ENCODE data around the gene PMEPA1.
A peak's percentile ranks its signal among the peaks of the same experiment; 100 is the strongest.
"Not testable (repeated sequence)": the region's sequence is repeated elsewhere in the genome, so short reads cannot be mapped to it uniquely, and the experiment has no call there.

Gene PMEPA1

DNA sequence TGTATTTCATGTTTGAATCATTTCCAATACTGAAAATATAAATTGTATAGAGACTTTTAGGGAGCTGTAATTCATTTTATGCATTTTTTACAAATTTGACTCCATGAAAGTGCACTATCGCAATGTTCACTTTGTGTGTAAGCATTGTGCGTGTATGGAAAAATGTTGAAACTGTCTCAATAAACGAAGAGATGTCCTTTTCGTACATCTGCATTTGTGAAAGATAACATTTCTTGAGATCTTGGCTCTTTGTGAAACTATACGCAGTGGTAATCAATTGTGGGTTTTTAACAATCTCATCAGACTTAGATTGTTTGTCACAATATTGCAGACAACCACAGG, 70.9 kb downstream of the PMEPA1 start:
- H3K4me3 ChIP-seq (ENCODE audit: low read depth, low read length), result no peak overlapping the region
- DNase-seq (ENCODE audit: low read depth), result no peak

DNA sequence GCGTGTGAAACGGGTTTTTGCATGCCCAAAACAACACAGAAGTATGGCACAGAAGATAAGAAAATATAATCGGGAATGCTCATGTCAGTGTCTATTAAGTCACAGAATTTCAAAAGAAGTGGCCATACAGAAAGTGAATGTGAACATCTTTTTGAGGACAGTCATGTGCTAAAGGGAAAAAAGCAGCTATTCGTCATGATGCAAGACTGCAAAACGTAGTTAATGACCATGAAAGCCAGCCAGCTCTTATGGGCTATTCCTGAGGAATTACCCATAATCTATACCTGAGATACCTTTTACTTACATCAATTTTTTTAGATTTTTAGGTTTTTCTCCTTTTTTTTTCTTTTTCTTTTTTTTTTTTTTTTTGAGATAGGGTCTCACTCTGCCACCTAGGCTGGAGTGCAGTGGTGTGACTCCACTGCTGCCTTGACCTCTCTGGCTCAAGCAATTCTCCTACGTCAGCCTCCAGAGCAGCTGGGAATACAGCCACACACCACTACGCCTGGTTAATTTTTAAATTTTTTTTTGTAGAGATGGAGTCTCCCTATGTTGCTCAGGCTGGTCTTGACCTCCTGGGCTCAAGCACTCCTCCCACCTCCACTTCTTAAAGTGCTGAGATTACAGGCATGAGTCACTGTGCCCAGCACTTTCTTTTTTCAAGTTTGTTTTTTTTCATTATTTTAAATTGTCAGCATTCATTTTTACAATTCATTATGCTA, 71.5 kb downstream of the PMEPA1 start:
- no peak overlapping the region for H3K4me3 ChIP-seq (ENCODE audit: low read depth, low read length)
- no peak for DNase-seq (ENCODE audit: low read depth)

DNA sequence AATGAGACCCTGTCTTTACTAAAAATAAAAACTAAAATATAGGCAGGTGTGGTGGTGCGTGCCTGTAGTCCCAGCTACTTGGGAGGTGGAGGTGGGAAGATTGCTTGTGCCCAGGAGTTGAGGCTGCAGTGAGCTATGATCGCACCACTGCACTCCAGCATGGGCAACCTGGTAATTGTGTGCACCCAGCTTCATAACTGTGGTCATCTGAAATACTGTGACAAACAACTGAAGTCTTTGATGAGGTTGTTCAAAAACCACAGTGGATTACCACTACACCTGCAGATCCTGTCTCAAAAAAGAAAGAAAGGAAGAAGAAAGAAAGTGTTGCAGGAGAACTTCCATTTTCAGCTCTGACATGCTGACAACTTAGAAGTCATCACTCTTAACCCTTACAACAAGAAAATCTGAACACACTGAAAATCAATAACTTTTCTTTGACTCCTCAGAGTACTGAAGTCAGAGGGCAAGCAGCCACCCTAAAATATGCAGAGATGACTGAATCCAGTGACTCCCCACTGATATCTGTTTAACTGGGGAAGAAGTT, 75.8 kb downstream of the PMEPA1 start:
- no peak for DNase-seq (ENCODE audit: low read depth)
- no peak overlapping the region for H3K4me3 ChIP-seq (ENCODE audit: low read depth, low read length)

DNA sequence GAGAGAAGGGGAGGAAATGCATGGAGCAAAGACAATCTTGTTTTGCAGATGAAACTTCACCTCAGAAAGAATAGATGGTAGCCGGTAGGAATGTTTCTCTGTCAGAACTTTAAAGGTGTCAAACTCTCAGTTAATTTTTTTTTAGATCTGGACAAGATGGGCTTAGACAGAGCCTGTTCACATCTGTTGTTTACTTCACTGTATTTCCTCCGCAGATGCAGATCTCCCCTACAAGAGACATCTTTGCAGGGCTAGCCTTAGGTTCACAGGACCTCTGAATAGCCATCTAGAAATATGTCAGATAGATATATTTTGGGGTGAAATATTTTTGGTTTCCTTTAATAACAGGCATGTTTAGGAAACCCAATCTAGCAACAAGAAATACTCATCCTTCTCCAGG, 77.5 kb downstream of the PMEPA1 start:
- DNase-seq (ENCODE audit: low read depth), result no peak
- H3K4me3 ChIP-seq (ENCODE audit: low read depth, low read length), result no peak overlapping the region

DNA sequence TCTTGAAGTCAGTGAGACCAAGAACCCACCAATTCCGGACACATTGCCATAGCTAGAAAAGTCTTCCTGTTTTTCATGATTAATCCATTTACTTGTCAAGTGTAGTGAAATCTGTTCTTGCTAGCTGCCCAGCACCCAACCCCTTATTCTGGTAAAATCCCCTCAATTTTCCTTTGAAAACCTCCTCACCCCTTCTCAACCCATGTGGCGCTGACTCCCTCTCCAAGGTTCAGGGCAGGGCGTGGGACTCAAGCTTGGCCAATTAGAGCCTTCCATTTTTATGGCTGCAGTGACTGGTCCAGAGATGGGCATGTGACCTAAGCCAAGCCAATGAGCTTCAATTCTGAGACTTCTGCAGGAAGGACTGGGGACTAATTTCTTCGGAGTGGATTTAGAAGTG, 79.8 kb downstream of the PMEPA1 start:
- H3K4me3 ChIP-seq (ENCODE audit: low read depth, low read length), result no peak overlapping the region
- no peak for DNase-seq (ENCODE audit: low read depth)

DNA sequence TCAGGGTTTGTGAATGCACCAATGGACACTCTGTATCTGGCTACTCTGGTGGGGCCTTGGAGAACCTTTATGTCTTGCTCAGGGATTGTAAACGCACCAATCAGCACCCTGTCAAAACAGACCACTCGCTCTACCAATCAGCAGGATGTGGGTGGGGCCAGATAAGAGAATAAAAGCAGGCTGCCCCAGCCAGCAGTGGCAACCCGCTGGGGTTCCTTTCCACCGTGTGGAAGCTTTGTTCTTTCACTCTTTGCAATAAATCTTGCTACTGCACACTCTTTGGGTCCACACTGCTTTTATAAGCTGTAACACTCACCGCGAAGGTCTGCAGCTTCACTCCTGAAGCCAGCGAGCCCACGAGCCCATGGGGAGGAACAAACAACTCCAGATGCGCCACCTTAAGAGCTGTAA, 80.3 kb downstream of the PMEPA1 start:
- not testable (repeated sequence) for DNase-seq (ENCODE audit: low read depth); H3K4me3 ChIP-seq (ENCODE audit: low read depth, low read length)

DNA sequence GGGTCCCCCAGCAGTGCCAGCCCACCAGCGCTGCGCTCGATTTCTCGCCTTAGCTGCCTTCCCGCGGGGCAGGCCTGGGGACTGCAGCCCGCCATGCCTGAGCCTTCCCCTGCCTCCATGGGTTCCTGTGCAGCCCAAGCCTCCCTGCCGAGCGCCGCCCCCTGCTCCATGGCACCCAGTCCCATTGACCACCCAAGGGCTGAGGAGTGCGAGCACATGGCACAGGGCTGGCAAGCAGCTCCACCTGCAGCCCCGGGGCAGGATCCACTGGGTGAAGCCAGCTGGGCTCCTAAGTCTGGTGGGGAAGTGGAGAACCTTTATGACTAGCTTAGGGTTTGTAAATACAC, 80.9 kb downstream of the PMEPA1 start:
- not testable (repeated sequence) for DNase-seq (ENCODE audit: low read depth); H3K4me3 ChIP-seq (ENCODE audit: low read depth, low read length)

DNA sequence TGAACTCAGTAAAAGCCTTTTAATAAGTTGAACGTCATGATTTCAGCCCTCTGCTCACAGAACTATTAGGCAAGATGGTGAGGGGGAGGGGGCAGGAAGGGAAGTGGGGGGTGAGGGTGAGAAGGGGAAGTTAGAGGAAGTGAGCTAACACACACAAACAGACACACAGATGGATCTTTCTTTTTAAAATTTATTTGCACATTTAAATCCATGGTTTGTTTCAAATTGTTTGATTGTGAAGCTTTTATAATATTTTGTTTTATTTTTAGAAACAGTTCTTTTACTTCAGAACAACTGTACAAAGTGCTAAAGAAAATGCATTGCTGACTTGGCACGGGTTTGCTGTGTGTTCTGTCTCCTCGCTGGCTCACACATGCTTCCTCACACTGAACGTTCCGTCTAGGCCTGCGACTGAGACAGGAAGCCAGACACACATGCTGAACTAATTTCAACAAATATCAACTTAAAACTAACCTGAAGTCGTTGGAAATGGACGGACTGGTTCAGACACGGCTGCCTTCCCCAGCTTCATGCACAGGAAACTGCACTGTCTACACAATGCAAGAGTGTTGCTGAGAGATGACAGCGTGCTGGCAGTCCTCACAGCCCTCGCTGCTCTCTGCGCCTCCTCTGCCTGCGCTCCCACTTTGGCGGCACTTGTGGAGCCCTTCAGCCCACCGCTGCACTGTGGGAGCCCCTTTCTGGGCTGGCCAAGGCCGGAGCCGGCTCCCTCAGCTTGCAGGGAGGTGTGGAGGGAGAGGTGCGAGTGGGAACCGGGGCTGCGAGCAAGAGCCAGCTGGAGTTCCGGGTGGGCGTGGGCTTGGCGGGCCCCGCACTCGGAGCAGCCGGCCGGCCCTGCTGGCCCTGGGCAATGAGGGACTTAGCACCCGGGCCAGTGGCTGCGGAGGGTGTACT, 81.5 kb downstream of the PMEPA1 start:
- DNase-seq (ENCODE audit: low read depth), result peak; percentile 40
- no peak overlapping the region for H3K4me3 ChIP-seq (ENCODE audit: low read depth, low read length)

DNA sequence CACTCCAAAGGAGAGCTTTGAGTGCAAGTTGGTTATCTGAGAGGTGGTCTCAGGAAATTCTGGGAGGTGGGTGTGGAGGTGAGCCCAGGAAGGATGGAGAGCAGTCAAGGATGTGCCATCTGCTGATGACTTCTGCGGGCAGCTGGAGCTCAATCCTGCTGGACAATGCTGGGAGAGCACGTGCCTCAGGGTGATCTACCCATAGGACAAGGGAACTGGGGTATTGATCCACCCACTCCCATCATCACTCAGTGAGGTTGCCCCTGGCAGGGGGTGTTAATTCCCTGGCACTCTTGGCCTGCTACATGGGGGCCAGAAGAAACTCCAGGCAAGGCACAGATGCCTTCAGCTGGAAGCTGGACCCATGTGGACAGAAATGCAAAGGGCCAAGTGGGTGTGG, 82.5 kb downstream of the PMEPA1 start:
- H3K4me3 ChIP-seq (ENCODE audit: low read depth, low read length), result no peak overlapping the region

DNA sequence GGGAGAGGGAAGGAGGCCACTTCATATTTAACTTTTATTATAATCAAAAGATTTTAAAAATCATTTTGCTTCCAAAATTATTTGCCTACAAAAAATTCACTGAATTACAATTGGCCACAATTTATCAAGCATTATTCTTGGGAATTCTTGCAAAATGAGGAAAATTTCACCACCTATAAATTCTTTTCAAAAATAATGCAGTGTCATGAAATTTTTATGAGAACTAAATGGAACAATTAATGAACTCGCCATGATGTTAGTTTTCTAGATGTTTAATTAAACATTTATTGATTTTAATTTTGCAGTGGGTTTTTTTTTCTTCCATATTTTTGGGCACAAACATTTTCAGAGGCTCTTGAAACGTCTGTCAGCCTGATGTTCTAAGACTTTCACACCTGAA, 83.8 kb downstream of the PMEPA1 start:
- no peak for DNase-seq (ENCODE audit: low read depth)
- no peak overlapping the region for H3K4me3 ChIP-seq (ENCODE audit: low read depth, low read length)

More for the DNA sequence above, 82.5 kb downstream of the PMEPA1 start:
- DNase-seq (ENCODE audit: low read depth), result no peak

DNA sequence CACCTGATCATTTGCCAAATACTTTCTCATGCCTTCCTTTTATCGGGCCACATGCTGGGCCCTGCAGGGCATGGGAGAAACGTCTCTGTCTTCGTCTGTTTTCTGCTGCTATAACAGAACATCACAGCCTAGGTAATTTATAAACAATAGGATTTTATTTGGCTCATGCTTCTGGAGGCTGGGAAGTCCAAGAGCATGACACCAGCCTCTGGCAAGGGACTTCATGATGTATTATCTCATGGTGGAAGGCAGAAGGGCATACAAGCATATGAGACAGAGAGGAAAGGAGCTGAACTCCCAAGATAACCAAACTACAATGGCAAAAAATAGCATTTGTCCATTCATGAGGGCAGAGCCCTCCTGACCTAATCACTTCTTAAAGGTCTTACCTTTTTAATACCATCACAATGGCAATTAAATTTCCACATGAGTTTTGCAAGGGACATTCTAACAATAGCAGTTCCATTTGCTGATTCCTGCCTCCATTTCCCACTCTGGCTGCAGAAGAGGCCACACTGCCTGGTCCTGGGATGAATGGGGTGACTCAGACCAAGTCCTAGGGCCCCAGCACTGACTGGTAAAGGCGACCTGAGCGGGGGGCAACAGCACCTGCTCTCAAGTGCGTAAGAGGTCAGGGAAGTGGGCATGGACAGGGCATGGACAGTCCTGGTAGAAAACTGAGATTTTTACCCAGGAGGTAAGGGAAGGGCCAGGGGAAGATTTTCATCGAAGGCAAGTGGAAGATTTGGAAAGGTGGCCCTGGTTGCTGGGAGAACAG, 84.4 kb downstream of the PMEPA1 start:
- DNase-seq (ENCODE audit: low read depth), result no peak
- no peak overlapping the region for H3K4me3 ChIP-seq (ENCODE audit: low read depth, low read length)

DNA sequence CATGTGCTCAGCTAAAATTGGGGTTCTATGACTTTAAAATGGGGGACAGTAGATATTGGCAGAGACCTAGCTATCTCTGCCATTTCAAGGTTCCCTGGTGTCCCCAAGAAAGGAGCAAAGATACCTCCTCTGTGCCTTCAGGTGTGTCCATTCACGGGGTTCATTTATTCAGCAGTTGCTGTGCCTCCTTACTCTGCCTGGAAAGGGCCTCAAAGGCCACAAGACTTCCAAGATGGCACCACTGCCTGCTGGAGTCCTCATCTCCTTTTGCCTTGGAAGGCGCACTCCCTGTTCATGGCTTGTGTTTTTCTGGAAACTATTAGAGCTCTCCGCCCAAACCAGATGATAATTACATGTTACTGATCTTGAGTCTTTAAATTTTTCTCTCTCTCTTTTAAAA, 85.7 kb downstream of the PMEPA1 start:
- no peak for DNase-seq (ENCODE audit: low read depth)
- no peak overlapping the region for H3K4me3 ChIP-seq (ENCODE audit: low read depth, low read length)

DNA sequence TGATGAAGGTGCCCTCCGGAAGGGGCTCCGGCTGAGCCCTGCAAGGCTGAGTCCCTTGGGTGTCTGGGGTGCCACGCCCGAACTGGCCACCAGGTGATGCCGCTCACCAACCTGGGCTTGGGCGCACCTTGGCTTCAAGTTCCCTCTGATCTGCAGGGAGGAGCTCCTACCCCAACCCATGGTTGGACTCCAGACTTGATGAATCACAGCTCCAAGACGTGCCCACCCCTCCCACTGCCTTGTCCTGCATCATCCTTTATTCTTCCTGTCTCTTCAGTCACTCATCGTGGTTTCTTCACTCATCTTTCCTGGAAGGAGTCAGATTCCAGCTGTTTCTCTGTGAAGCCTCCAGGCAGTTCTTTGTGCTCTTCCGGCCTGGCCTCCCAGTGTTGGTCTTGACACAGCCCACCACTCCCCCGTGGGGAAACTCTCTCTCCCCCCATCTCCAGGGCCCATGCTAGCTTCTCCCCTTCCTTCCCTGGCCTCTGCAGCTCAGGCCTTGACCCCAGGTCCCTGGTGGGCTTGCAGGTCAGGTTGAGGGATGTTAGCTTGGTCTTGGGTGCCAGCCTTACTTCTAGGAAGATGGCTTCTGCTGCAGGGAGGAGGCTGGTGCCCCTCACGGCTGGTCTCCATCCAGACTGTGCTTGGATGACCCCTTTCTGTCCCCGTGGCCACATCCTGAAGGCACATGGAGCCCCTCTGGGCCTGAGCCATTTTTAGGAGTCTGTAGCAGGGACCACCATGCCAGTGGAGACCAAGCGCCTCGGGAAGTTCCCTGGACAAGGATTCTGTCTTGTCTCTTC, 87.0 kb downstream of the PMEPA1 start:
- H3K4me3 ChIP-seq (ENCODE audit: low read depth, low read length), result no peak overlapping the region
- DNase-seq (ENCODE audit: low read depth), result peak; percentile 18

DNA sequence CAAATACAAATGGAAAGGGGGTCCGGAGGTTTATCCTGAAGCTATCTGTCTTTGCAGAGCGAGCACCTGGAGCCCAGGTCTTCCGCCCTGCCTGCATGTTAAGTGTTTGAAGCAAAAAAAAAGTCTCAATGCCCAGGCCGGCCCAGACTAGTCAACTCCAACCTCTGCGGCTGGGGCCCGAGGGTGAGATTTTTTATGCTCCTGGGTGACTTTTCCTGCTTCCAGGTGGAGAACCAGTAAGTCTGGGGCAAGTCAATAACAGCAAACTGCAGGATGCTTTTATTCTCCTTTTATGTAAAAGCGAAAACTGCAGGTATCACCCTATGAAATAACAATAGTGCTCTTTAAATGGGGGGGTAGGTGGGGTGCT, 87.6 kb downstream of the PMEPA1 start:
- no peak for DNase-seq (ENCODE audit: low read depth)
- no peak overlapping the region for H3K4me3 ChIP-seq (ENCODE audit: low read depth, low read length)

DNA sequence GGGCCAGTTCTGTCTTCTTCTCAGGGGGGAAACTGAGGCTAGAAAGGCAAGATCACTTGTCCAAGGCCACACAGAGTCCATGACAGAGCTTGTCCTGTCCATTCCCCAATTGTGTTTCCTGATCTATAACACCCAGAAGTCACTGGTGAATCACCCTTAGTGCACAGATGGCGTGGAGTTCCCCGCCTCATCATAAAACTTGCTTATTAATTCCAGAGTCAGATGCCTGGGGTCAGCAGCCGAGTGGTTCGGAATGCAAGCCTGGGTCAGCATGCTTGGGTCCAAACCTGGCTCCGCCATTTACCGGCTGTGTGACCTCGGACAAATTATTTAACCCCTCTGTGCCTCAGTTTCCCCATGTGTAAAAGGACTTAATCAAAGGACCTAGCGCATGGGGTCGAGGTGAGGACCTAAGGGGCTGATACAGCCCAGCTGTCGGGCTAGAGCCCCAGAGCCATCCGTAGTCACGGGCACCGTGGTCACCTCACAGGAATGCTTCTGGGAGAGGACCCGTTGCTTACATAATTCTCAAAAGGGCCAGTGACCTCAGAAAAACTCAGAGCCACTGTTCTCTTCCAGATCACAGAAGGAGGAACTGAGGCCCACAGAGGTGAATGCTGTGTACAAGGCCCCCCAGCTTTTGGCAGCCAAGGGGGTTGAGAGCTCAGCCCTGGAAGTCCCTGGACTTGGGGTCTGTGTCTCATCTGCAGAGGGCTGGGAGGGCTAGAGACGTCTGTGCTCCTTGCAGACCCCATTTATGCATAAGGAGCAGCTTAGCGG, 88.2 kb downstream of the PMEPA1 start:
- no peak for DNase-seq (ENCODE audit: low read depth)
- H3K4me3 ChIP-seq (ENCODE audit: low read depth, low read length), result no peak overlapping the region

DNA sequence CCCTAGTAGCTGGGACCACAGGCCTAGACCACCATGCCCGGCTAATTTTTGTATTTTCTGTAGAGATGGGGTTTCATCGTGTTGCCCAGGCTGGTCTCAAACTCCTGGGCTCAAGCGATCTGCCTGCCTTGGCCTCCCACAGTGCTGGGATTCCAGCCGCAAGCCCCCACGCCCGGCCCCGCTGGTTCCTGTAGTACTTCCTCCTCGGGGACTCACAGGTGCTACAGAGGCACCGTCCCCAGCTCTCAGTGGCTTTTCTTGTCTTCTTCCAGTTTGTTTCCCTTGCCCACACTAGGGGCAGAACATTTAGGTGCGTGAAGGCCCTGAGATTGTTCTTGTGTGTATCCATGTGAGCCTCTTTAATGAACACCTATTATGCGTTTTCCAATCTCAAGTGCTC, 88.8 kb downstream of the PMEPA1 start:
- H3K4me3 ChIP-seq (ENCODE audit: low read depth, low read length), result no peak overlapping the region
- no peak for DNase-seq (ENCODE audit: low read depth)

DNA sequence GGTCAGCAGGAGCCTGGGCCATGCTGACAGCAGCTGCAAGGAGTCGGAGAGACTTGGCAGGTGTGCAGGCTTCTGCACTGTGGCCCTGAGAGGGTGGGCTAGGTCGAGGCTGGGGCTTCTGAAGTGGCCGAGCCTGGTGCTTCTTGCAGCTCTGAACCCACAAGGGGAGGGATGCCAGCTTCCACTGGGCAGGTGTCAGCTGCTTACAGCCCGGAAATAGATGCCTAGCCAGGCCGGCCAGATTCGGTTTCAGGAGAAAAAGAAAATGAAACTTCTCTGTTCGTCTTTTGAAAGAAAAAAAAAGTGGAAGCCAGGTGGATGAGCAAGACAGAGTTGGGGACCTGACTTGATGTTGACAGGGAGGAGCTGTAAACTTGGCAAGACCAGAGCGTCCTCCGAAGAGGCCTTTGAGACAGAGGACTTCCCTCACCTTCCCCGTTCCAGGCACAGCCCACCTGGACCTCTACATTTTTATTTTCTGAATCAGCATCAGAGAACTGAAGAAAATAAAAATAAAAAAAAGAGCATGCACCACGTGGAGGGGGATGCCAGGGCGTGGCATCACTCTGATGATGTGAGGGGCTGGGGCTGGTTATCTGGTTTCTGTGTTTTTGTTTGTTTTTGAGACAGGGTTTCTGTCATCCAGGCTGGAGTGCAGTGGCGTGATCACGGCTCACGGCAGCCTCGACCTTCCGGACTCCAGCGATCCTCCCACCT, 89.4 kb downstream of the PMEPA1 start, which contains the start of gene ZBP1:
Gene ZBP1, minus strand, starts transcription at position 153 of the 717 bp plus-strand sequence. Its CDS starts 131 bp downstream, at position 22.
- H3K4me3 ChIP-seq (ENCODE audit: low read depth, low read length), result no peak within 1 kb of the TSS
- DNase-seq (ENCODE audit: low read depth), result no peak
